Psoas muscle (tissue), 8 donors: Measurements from ENCODE around the gene EPHB6. TPM values are rescaled to one million over a fixed set of nuclear protein-coding genes. Genes with fewer than 3 reads are reported as not detected.

Source experiments
- ATAC-seq, 4 donors: fragments of 200-7000 bp; cut with Tn5 transposase; one replicate each; pipeline ENCODE4 v1.9.1; 2020; ENCODE audit warnings: moderate library complexity in 3 of 4, mild to moderate bottlenecking in 2 of 4
- DNase-seq, 2 donors: peaks; one replicate each; pipeline ENCODE4 v3.0.0-alpha.2; 2020
- H3K27ac ChIP-seq: fragments of 200-600 bp; one replicate; pipeline ENCODE4 v1.8.0; 2022
- H3K27me3 ChIP-seq, 3 donors: fragments of 200-600 bp in 1 of 3; one replicate each; pipeline versions ENCODE4 v1.6.1 to v1.8.0; 2013 to 2022; ENCODE audit warnings: low read length in 2 of 3, mild to moderate bottlenecking in 2 of 3, moderate library complexity in 1 of 3; ENCODE audit not compliant: insufficient read depth in 3 of 3
- H3K36me3 ChIP-seq, 2 donors: fragments of 200-600 bp in 1 of 2; one replicate each; pipeline versions ENCODE4 v1.6.1 to v1.8.0; 2013 to 2022; ENCODE audit warnings: low read depth in 1 of 2, mild to moderate bottlenecking in 1 of 2, moderate library complexity in 1 of 2; ENCODE audit not compliant: insufficient read depth in 1 of 2
- H3K4me1 ChIP-seq: fragments of 200-600 bp; one replicate; pipeline ENCODE4 v1.8.0; 2022
- H3K4me3 ChIP-seq: fragments of 200-600 bp; one replicate; pipeline ENCODE4 v1.8.0; 2022; ENCODE audit warnings: mild to moderate bottlenecking
- H3K9me3 ChIP-seq: fragments of 200-600 bp; one replicate; pipeline ENCODE4 v1.8.0; 2022
- CTCF ChIP-seq: fragments of 200-600 bp; IDR thresholded peaks from one replicate; pipeline ENCODE4 v1.8.0; 2022; ENCODE audit warnings: antibody characterized with exemption
- WGBS, 3 donors: extraction: QIAGEN DNeasy Blood & Tissue Kit; methylation state at CpG; one replicate each; pipeline versions ENCODE4 v1.1.6 to v1.1.7; 2013; 5-methylcytosine and 5-hydroxymethylcytosine counted together
- intact Hi-C, 2 donors: fragments of 100-400 bp; cut with DNase I; formaldehyde crosslinking; loops; one replicate each; pipeline versions ENCODE4 v1.11.0 to v1.14.2; 2022
- polyA plus RNA-seq, 3 donors: library from polyadenylated mRNA; stranded (reverse); fragments of 200-250 nt; gene quantifications; one replicate each; pipeline ENCODE4 v1.2.3, GENCODE V29; 2013
- total RNA-seq, 4 donors: library from RNA; stranded (reverse); fragmentation: NEBNext Ultra II Directional in 2 of 4; extraction: Animal tissue kit (Norgen Biotek cat#: 25700) in 2 of 4; gene quantifications; one replicate each; pipeline versions ENCODE4 v1.2.1 to v1.2.4, GENCODE V29; 2021 to 2023
- donor health status: healthy with polysubstance abuse.
- donor health status: DM: no; HTN: no; CAD: no; lungs with moderate emphysema.
- donor health status: Bipolar disorder and iron deficiency.
- donor health status: healthy.
- donor health status: DM: yes; HTN: yes; CAD: no.
- donor health status: DM: no; HTN: no; CAD: no.
- donor health status: DM: no; HTN: no; CAD: no.
- donor health status: DM: yes; HTN: yes; CAD: no.

Gene EPHB6
- total and polyA plus RNA-seq, 7 donors, result 0.57 to 5.7 (median 2.9) TPM

- no peak for TF ChIP-seq CTCF
- Histone ChIP-seq H3K4me3 (no peak overlapping the region), H3K27ac (no peak overlapping the region), H3K27me3 (peaks cover 0 to 3% (median 0%) of the 10 kb centered on the region in 3 donors), H3K9me3 (no peaks in the 10 kb centered on the region), H3K4me1 (no peaks in the 10 kb centered on the region), H3K36me3 (no peaks in the 10 kb centered on the region)
- ATAC-seq (no peak), DNase-seq (no peak)
- WGBS, 3 donors, result 67 to 96% (median 95%) methylated on average over 2 of the region's 2 CpGs
- intact Hi-C loops, result no loop called here
Observed at GRCh38 chr7:142906643-142907042, 51.8 kb downstream of the EPHB6 start.

- H3K4me3 ChIP-seq, result no peak overlapping the region
- intact Hi-C loops, result no loop called here
- peaks cover 0 to 3% (median 0%) of the 10 kb centered on the region in 3 donors for H3K27me3 ChIP-seq
- 70 to 75% (median 70%) methylated on average over 11 of the region's 11 CpGs for whole genome bisulfite sequencing, 3 donors
- H3K36me3 ChIP-seq, result no peaks in the 10 kb centered on the region
- DNase-seq (no peak), ATAC-seq (no peak)
- no peak overlapping the region for H3K27ac ChIP-seq
- no peaks in the 10 kb centered on the region for H3K9me3 ChIP-seq
- no peaks in the 10 kb centered on the region for H3K4me1 ChIP-seq
- TF ChIP-seq CTCF, result no peak
Observed at GRCh38 chr7:142908290-142908689, 53.4 kb downstream of the EPHB6 start.

- intact Hi-C loops, result no loop called here
- H3K9me3 ChIP-seq, result no peaks in the 10 kb centered on the region
- H3K4me3 ChIP-seq, result no peak overlapping the region
- no peak overlapping the region for H3K27ac ChIP-seq
- no peak for TF ChIP-seq CTCF
- 66 to 72% (median 70%) methylated on average over 21 of the region's 21 CpGs for WGBS, 3 donors
- DNase-seq (no peak), ATAC-seq (no peak)
- H3K4me1 ChIP-seq, result no peaks in the 10 kb centered on the region
- H3K27me3 ChIP-seq, result peaks cover 0 to 3% (median 0%) of the 10 kb centered on the region in 3 donors
- H3K36me3 ChIP-seq, result no peaks in the 10 kb centered on the region
Observed at GRCh38 chr7:142908921-142909890, 54.3 kb downstream of the EPHB6 start.

GRCh38 chr7:142910031-142910433, 55.2 kb downstream of the EPHB6 start:
- ATAC-seq, result no peak
- H3K27ac ChIP-seq, result no peak overlapping the region
- TF ChIP-seq CTCF, result no peak

More at GRCh38 chr7:142910031-142910433, 55.2 kb downstream of the EPHB6 start:
- Histone ChIP-seq H3K36me3 (no peaks in the 10 kb centered on the region), H3K4me3 (no peak overlapping the region), H3K9me3 (no peaks in the 10 kb centered on the region), H3K27me3 (peaks cover 0 to 3% (median 0%) of the 10 kb centered on the region in 3 donors), H3K4me1 (no peaks in the 10 kb centered on the region)
- WGBS, 3 donors, result 59 to 60% (median 59%) methylated on average over 2 of the region's 2 CpGs
- no peak for DNase-seq
- intact Hi-C loops, result no loop called here
